ENCODE data around the gene PIP5K1B.

Gene PIP5K1B

GRCh38 chr9:69030851-69031645, 326.0 kb downstream of the PIP5K1B start:
- TF ChIP-seq USF1 (IDR thresholded peaks at IDR 0.05) = no peak
- TF ChIP-seq NFIC (IDR thresholded peaks at IDR 0.05) = no peak
- TF ChIP-seq ZBTB7A (IDR thresholded peaks at IDR 0.05; ENCODE audit: low read depth) = no peak
- TF ChIP-seq EP300 (IDR thresholded peaks at IDR 0.05; ENCODE audit: borderline replicate concordance) = no peak
- TF ChIP-seq CREB1 (IDR thresholded peaks at IDR 0.05; ENCODE audit: low read depth) = no peak
- TF ChIP-seq, protein P1, sequence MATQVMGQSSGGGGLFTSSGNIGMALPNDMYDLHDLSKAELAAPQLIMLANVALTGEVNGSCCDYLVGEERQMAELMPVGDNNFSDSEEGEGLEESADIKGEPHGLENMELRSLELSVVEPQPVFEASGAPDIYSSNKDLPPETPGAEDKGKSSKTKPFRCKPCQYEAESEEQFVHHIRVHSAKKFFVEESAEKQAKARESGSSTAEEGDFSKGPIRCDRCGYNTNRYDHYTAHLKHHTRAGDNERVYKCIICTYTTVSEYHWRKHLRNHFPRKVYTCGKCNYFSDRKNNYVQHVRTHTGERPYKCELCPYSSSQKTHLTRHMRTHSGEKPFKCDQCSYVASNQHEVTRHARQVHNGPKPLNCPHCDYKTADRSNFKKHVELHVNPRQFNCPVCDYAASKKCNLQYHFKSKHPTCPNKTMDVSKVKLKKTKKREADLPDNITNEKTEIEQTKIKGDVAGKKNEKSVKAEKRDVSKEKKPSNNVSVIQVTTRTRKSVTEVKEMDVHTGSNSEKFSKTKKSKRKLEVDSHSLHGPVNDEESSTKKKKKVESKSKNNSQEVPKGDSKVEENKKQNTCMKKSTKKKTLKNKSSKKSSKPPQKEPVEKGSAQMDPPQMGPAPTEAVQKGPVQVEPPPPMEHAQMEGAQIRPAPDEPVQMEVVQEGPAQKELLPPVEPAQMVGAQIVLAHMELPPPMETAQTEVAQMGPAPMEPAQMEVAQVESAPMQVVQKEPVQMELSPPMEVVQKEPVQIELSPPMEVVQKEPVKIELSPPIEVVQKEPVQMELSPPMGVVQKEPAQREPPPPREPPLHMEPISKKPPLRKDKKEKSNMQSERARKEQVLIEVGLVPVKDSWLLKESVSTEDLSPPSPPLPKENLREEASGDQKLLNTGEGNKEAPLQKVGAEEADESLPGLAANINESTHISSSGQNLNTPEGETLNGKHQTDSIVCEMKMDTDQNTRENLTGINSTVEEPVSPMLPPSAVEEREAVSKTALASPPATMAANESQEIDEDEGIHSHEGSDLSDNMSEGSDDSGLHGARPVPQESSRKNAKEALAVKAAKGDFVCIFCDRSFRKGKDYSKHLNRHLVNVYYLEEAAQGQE (IDR thresholded peaks at IDR 0.05; ENCODE audit: low read depth) = no peak
- no peak for TF ChIP-seq CEBPB (IDR thresholded peaks at IDR 0.05)
- TF ChIP-seq YY1 (IDR thresholded peaks at IDR 0.05; ENCODE audit: low read depth) = no peak
- no peak for TF ChIP-seq EGR1 (IDR thresholded peaks at IDR 0.05)
- TF ChIP-seq FOXM1 (IDR thresholded peaks at IDR 0.05; ENCODE audit: borderline replicate concordance, low read depth) = no peak
- TF ChIP-seq RAD21 (IDR thresholded peaks at IDR 0.05; ENCODE audit: low read depth) = no peak
- no peak for TF ChIP-seq TEAD4 (IDR thresholded peaks at IDR 0.05)
- no peak for TF ChIP-seq TCF12 (IDR thresholded peaks at IDR 0.05; ENCODE audit: low read depth)
- TF ChIP-seq, protein P2, sequence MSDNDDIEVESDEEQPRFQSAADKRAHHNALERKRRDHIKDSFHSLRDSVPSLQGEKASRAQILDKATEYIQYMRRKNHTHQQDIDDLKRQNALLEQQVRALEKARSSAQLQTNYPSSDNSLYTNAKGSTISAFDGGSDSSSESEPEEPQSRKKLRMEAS (IDR thresholded peaks at IDR 0.05) = no peak
- no peak for TF ChIP-seq TAF1 (IDR thresholded peaks at IDR 0.05; ENCODE audit: low read depth)

DNA sequence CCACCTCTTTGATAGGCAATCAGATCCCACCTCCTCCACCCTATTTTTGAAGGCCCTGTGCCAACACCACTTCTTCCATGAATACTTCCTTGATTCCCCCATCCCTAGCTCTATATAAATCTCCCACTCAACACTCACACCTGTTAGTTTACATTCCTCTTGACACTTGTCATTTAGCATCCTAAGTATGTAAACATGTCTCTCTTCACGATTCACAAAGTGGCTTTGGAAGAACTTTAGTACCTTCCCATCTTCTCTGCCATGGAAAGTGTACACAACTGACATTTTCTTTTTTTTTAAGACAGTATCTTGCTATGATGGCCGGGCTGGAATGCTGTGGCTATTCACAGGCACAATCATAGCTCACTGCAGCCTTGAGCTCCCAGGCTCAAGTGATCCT, 329.0 kb downstream of the PIP5K1B start:
- TF ChIP-seq CREB1 (IDR thresholded peaks at IDR 0.05; ENCODE audit: low read depth) (no peak), TCF12 (IDR thresholded peaks at IDR 0.05; ENCODE audit: low read depth) (no peak), NFIC (IDR thresholded peaks at IDR 0.05) (no peak), EGR1 (IDR thresholded peaks at IDR 0.05) (no peak), CEBPB (IDR thresholded peaks at IDR 0.05) (no peak), YY1 (IDR thresholded peaks at IDR 0.05; ENCODE audit: low read depth) (no peak), FOXM1 (IDR thresholded peaks at IDR 0.05; ENCODE audit: borderline replicate concordance, low read depth) (no peak), ZBTB7A (IDR thresholded peaks at IDR 0.05; ENCODE audit: low read depth) (no peak), TAF1 (IDR thresholded peaks at IDR 0.05; ENCODE audit: low read depth) (no peak), EP300 (IDR thresholded peaks at IDR 0.05; ENCODE audit: borderline replicate concordance) (no peak), RAD21 (IDR thresholded peaks at IDR 0.05; ENCODE audit: low read depth) (no peak), TEAD4 (IDR thresholded peaks at IDR 0.05) (no peak)
- TF ChIP-seq, protein P1 (IDR thresholded peaks at IDR 0.05; ENCODE audit: low read depth) = no peak

DNA sequence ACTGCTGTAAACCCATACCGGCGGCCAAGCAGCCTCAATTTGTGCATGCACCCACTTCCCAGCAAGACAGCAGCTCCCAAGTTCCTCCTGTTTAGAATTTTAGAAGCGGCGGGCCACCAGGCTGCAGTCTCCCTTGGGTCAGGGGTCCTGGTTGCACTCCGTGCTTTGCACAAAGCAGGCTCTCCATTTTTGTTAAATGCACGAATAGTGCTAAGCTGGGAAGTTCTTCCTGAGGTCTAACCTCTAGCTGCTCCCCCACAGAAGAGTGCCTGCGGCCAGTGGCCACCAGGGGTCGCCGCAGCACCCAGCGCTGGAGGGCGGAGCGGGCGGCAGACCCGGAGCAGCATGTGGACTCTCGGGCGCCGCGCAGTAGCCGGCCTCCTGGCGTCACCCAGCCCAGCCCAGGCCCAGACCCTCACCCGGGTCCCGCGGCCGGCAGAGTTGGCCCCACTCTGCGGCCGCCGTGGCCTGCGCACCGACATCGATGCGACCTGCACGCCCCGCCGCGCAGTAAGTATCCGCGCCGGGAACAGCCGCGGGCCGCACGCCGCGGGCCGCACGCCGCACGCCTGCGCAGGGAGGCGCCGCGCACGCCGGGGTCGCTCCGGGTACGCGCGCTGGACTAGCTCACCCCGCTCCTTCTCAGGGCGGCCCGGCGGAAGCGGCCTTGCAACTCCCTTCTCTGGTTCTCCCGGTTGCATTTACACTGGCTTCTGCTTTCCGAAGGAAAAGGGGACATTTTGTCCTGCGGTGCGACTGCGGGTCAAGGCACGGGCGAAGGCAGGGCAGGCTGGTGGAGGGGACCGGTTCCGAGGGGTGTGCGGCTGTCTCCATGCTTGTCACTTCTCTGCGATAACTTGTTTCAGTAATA, 330.6 kb downstream of the PIP5K1B start, which contains the start of gene FXN:
TSS of gene FXN (plus strand) at position 315 of the 871 bp plus-strand sequence. CDS start at position 346, 31 bp downstream.
- TF ChIP-seq NFIC (IDR thresholded peaks at IDR 0.05) (no peak), ZBTB7A (IDR thresholded peaks at IDR 0.05; ENCODE audit: low read depth) (peak; percentile 64; the same call in 1 of the 2 replicates), CEBPB (IDR thresholded peaks at IDR 0.05) (no peak), CREB1 (IDR thresholded peaks at IDR 0.05; ENCODE audit: low read depth) (no peak), TAF1 (IDR thresholded peaks at IDR 0.05; ENCODE audit: low read depth) (peak; percentile 28), FOXM1 (IDR thresholded peaks at IDR 0.05; ENCODE audit: borderline replicate concordance, low read depth) (no peak), EGR1 (IDR thresholded peaks at IDR 0.05) (no peak), YY1 (IDR thresholded peaks at IDR 0.05; ENCODE audit: low read depth) (peak; percentile 4; the same call in 1 of the 2 replicates), EP300 (IDR thresholded peaks at IDR 0.05; ENCODE audit: borderline replicate concordance) (peak; percentile 25; the same call in 1 of the 2 replicates), TCF12 (IDR thresholded peaks at IDR 0.05; ENCODE audit: low read depth) (0 out of 2 replicates have a peak, but pooled peaks have one; percentile 15), RAD21 (IDR thresholded peaks at IDR 0.05; ENCODE audit: low read depth) (peak; percentile 57), TEAD4 (IDR thresholded peaks at IDR 0.05) (peak; percentile 23; the same call in 1 of the 2 replicates), USF1 (IDR thresholded peaks at IDR 0.05) (no peak)
- TF ChIP-seq, protein P1 (IDR thresholded peaks at IDR 0.05; ENCODE audit: low read depth) = no peak
- TF ChIP-seq, protein P2 (IDR thresholded peaks at IDR 0.05) = peak; percentile 82; the same call in 1 of the 2 replicates
